Stomach (tissue), 4 donors: Measurements from ENCODE around the gene RAB3C.

Source experiments
- EP300 ChIP-seq: sonication (generic); formaldehyde crosslinking; IDR thresholded peaks from one replicate; pipeline ENCODE4 v1.6.1; 2017; ENCODE audit warnings: antibody characterized with exemption
- TF ChIP-seq, protein P1 (sequence below), 7 experiments: fragments of 450-650 bp in 4 of 7; fragments of 200-600 bp in 3 of 7; sonication (generic) in 3 of 7; IDR thresholded peaks; one replicate each; pipeline ENCODE4 v1.5.1; 2016 to 2019; ENCODE audit warnings: antibody characterized with exemption in 7 of 7, control low read depth in 2 of 7, mild to moderate bottlenecking in 1 of 7

DNA sequence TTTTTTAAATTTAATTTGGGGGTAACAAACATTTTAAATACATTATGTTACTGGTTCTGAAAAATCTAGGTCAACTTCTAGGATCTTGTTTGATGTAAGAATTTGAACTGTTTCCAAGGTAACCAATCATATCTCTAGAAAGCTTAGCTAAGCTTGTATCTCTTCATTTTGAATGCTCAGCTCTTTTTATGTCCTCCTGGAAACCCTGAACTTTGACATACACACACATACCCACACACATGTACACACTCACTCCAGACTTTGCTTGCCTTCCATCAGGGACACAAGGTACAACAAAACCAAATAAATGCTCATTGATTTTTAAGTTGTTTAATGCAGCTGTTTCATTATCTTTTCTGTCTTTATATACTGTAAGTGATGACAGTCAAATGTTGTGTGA, 178.5 kb downstream of the RAB3C start:
- TF ChIP-seq, protein P1, sequence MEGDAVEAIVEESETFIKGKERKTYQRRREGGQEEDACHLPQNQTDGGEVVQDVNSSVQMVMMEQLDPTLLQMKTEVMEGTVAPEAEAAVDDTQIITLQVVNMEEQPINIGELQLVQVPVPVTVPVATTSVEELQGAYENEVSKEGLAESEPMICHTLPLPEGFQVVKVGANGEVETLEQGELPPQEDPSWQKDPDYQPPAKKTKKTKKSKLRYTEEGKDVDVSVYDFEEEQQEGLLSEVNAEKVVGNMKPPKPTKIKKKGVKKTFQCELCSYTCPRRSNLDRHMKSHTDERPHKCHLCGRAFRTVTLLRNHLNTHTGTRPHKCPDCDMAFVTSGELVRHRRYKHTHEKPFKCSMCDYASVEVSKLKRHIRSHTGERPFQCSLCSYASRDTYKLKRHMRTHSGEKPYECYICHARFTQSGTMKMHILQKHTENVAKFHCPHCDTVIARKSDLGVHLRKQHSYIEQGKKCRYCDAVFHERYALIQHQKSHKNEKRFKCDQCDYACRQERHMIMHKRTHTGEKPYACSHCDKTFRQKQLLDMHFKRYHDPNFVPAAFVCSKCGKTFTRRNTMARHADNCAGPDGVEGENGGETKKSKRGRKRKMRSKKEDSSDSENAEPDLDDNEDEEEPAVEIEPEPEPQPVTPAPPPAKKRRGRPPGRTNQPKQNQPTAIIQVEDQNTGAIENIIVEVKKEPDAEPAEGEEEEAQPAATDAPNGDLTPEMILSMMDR (IDR thresholded peaks at IDR 0.05), result no peak
- no peak for TF ChIP-seq EP300
